NCI-H2227 treated with DMSO at 0.1 percent for 48 hours (cell line): ENCODE results near the gene LRRC1.

ENCODE experiments used
- DNase-seq: peaks from one replicate; lab custom pipeline; 2025; lab: John Stamatoyannopoulos, UW

LRRC1 gene

DNA sequence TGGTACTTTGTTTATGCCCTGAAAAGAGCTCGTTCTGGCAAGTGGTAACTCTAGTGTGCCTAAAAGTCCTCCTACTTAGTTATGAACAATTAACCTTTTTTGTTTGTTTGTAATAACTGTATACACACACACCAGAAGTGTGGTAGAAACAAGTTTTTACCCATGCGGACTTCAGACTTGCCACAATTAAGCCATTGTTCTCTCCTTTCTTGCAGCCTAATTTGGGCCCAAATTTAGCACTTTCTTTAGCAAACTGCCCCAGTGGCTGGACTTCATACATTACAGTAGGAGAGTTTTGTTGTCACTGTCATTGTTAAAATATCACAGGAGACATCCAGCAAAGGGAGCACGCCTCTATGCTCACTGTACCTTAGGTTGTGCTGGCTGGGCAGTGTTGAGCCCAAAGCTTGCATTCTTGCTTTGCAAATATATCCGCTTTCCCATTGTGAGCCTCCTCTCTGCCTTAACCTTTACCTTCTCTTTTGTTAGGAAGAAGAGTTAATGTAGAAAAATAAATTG, 53.0 kb downstream of the LRRC1 start:
- DNase-seq = no peak

DNA sequence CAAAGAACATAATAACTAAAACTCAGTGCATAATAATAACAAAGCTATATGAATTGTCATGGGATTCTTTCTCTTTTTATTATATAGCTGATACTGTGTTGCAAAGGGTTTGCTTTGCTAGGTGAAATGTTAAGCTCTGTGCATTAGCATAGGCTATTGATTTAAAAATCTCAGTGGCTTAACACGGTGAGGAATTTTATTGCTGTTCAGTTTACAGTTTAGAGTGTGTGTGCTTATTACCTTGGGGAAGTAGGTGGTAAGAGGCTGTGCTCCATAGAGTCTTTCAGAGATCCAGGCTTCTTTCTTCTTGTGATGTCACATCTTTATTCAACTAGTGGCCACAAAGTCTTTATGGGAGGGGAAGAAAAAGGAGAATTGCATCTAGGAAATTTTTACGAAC, 55.7 kb downstream of the LRRC1 start:
- no peak for DNase-seq

- DNase-seq = no peak
Observed at GRCh38 chr6:53851561-53851960, 56.8 kb downstream of the LRRC1 start.

DNA sequence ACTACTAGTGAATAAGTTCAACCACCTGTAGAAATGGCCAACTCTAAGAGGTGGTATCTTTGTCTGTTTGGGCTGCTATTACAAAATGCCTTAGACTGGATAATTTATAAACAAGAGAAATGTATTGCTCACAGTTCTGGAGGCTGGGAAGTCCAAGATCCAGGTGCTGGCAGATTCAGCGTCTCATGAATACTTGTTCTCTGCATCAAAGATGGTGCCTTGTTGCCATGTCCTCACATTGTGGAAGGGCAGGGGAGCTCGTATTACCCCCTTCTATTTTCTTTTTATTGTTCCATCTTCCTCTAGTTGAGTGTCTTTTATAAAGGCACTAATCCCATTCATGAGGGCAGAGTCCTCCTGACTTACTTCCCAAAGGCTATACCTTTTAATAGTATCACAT, 58.0 kb downstream of the LRRC1 start:
- DNase-seq = no peak

GRCh38 chr6:53854843-53855567, 60.2 kb downstream of the LRRC1 start:
- DNase-seq = no peak

DNA sequence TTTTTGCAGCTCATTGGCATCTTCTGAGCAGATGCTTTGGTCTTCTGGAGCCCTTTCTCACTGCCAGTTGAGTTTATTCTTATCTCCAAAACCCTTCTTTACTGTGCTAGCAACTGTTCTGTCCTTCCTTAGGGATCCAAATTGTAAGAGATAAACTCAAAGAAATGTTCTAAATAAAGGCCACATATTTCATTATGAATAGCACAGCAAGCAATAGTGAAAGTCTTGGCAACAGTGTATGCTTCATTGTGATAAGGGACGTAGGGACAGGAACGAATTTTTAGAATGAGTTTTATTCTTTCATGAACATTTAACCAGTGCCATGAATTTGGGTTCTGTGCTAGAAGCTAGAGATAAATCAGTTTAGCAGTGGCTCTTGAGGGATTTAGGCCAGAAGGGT, 61.1 kb downstream of the LRRC1 start:
- no peak for DNase-seq

DNA sequence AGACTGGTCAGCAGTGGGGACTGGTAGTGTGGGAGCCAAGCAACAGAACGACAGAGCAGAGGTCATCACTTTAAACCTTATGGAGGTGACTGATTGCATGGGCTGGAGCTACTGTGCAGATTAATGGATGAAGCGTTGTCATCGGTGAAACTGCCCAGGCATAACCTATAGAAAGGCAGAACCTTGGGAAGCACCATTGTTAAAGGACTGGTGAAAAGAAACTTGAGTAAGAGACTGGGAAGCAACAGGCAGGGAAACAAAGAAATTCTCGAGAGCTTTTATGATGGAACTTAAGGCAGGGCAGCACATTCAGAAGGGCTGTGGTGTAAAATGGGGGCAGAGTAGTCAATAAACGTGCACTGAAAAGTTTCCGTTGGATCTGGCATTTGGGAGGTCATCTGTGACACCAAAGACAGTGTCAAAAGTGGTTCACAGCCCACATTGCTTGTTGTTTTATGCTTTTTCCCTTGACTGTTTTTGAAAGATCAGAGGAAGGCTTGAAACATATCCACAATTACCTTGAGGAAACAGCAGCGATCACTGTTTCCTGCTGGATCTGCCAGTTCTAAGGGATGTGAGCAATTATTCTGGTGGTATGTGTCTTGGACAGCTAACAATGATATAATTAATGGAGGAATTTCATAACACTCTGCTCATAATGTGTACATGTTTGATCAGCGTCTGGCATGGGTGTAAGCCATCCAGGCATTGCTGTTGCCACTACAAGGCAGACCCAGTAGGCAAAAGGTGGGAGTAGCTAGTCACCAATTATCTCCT, 62.7 kb downstream of the LRRC1 start:
- no peak for DNase-seq

DNA sequence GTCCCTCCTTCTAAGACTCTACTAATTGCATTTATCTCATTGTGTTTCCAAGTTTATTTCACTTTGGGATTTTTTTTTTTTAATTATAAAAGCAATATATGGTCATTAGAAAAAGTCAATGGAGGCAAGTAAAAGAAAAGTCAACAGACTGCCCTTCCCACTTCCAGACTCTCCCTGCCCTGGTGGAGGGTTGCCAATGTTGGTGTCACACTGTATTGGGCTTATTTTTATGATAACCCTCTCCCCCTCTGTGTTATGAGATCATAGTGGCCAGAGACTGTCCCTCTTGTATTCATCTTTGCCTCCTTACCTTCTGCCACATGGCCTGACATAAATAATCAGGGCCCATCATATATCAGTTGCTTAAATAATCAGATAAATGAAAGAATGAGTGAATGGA, 63.4 kb downstream of the LRRC1 start:
- no peak for DNase-seq

DNA sequence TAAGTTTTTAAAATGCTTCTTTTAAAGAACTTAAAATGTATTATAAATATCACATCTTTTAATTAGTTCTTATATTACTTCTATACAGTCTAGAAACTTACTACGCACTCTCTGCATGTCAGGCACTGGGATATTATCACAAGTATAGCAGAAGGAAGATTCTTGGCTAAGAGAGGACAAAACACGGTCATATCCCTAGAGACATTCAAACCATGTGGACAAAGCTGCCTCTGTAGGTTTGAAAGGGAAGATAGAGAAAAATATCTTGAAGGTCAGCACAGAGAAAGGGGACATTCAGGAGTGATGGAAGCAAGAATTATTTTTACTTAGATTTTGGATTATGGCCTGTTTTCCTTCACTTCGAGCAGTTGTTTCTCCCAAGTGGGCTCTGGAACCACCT, 64.1 kb downstream of the LRRC1 start:
- DNase-seq = no peak

DNA sequence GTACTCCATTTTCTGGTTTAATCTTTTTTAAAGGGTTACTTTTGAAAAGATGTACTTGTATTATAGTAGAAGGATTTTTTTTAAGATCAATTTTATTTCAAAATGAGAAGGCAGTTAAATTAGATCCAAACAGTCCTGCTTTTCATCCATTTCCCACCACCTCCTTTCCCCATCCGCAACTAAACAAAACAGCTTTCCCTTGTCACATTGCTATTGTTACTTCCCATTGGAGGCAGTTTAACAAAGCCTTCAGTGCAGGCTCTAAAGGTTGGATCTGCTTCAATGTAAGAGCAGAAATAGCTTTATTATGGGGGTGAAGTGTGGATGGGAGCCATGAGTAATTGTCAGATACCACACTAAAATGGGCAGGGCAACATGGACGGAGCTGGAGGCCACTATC, 65.7 kb downstream of the LRRC1 start:
- DNase-seq = no peak

GRCh38 chr6:53861518-53861917, 66.7 kb downstream of the LRRC1 start:
- DNase-seq = no peak

- DNase-seq = no peak
Observed at GRCh38 chr6:53862662-53863462, 68.1 kb downstream of the LRRC1 start.

DNA sequence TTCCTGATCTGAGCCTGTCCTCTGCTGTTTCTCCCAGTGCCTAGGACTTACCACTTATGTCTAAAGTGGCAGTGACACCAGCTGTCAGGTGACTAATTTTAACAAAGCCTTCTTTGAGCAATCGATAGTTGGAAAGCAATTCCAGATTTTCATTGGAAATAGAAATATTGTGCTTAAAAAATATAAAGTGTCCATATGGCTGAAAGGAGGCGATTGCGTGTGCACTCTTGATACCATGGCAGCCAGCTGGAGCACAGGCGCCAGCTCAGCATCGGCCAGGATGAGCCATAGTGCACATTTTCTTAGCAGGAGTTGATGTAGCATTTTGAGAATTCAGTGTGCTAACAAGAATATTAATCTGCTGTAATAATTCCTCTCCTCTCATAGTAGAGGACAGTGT, 70.0 kb downstream of the LRRC1 start:
- DNase-seq = no peak

DNA sequence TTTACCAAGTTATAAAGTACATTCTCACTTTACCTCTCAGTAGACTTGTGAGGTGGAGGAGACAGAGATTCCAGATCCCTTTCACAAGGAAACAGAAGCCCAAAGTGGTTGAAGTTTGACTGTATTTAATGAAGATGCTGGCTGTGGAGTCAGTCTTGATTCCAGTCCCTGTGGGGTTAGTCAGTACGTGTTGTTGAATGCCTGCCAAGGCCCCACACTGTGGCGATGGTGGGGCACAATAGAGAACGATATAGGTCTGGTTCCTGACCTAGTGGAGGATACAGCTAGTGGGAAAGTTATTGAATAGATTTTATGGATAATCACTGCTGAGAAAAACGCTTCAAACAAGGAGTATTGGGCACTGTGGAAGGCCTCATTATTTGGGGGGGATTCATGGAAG, 71.4 kb downstream of the LRRC1 start:
- no peak for DNase-seq

GRCh38 chr6:53868626-53869025, 73.8 kb downstream of the LRRC1 start:
- DNase-seq = no peak

DNA sequence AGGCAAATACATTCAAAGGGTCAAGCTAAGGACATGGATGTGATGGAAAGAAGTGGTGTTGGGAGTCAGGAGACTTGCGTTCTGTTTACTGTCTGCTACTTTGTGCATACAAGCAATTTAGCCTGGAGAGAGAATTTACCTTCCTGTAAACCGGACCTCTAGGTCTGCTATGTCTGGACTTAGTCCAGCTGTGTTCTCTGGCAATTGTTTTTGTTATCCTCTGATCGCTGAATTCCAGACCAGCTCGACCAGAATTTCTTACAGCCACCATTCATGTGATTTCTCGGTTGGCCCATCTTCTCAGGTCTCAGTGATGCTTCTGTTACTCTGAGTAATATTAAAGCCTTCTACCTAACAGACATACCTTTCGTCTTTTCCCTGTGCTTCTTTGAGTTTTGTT, 75.2 kb downstream of the LRRC1 start:
- no peak for DNase-seq

- DNase-seq = no peak
Observed at GRCh38 chr6:53873922-53874321, 79.1 kb downstream of the LRRC1 start.

- no peak for DNase-seq
Observed at GRCh38 chr6:53874964-53875363, 80.2 kb downstream of the LRRC1 start.

- no peak for DNase-seq
Observed at GRCh38 chr6:53877151-53877550, 82.3 kb downstream of the LRRC1 start.

DNA sequence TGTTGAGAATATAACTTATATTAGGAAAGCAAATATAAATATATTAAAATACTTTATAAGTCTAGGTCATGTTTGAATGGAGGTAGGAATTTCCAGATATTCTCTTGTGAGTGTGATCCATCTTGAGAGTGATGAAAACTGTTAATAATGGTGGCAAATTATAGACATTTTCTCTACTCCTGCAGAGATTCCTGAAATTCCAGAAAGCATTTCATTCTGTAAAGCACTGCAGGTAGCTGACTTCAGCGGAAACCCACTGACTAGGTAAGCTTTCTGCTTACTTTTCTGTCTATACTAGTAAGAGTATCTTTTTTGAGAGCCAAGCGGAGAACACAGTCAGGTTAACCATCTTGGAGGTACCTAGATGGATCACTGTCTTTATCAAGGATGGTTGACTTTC, 84.0 kb downstream of the LRRC1 start:
- no peak for DNase-seq

DNA sequence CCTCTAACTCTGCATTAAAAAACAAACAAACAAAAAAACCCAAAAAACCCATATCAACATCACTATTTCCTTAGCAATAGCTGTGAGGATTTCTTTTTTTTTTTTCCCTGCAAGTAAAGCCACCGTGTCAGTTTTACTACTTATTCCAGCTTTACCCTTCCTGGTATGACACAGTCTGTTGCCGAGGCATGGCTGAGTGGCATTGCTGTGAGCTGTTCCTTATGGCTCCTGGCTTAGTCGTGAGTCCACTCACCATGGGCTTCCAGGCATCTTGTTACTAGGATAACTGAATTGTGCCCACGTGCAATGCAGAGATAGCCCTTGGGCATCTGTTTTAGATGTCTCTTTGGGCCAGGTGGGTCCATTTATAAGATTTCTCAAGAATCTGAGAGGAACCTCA, 84.8 kb downstream of the LRRC1 start:
- DNase-seq = no peak

- DNase-seq = no peak
Observed at GRCh38 chr6:53887316-53887715, 92.5 kb downstream of the LRRC1 start.

GRCh38 chr6:53888931-53889330, 94.1 kb downstream of the LRRC1 start:
- DNase-seq = no peak
